NCI-H2081 treated with DMSO at 0.1 percent for 48 hours (cell line): ENCODE results near the gene RAVER2.

Source experiments
- DNase-seq: peaks from one replicate; lab custom pipeline; 2025; lab: John Stamatoyannopoulos, UW

RAVER2 gene

DNA sequence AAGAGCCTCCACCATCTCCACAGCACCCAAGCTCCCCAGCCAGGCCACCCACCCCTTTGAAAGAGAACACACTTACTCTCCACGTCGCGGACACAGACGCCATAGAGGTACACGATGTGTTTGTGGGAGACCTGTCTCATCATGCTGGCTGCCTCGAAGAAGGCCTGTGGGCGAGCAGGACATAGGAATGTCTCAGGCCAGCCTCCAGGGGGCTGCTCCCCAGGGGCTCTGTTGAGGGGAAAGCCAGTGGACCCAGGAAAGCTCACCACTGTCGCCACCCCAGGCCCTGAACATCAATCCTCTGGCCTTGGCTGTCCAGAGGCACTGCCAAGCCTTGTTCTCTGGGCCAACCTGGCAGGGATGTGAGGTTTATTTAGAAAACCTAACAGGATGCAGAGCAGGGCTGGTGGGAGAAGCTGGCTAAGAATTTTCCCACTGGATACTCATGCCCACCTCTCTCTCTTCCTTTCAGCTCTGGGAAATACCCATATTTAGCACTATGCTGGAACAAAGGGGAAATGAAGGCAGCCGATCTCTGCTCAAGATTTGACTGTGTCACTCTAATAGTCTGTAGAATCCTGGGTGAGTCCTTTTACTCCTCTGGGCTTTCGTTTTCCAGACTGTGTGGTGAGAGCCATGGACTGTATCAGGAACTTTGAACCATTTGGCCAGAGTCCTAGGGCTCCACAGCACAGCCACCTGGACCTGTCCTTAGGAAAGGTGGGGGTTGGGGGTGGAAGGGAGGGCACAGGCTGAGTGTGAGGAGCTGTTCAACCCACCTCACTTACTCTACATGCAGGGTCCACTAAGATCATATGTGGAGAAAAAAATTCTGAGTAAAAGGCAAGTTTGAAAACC is 101.9 kb downstream of the RAVER2 start:
- no peak for DNase-seq

DNA sequence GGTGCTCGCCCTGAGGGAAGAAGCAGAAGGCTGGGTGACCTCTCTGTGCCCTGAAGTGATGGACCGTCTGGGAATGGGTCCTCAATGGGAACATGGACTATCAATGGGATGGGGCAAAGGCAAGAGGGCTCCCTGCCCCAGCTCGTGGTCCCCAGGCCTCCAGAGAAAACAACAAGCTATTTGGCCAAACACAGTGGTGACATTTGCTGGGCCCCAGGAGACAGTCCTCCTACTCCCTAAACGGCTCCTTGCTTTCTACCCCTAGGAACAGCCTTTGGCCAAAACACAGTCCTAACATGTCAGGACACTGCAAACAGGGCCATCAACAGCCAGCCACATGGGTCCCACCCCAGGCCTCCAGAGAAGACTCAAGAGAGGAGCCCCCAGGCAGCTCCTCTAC is 102.8 kb downstream of the RAVER2 start:
- DNase-seq = no peak

DNA sequence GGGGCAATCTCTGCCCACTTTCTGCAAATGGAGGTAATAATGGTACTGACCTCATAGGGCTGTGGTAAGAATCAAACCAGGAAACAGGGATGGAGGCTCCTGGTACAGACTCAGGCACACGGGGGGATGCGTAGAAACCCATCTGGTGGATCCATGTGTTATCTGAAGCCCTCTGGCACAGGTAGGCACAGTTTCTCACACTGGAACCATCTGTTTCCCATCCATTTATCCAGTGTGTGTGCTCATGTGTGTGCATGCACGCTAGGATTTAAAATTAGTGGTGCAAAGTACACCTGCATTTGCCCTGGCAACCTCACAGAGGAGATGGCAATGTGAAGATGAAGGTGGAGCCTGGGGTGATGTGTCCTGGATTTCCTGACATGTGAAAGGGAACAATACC is 103.3 kb downstream of the RAVER2 start:
- DNase-seq = no peak

DNA sequence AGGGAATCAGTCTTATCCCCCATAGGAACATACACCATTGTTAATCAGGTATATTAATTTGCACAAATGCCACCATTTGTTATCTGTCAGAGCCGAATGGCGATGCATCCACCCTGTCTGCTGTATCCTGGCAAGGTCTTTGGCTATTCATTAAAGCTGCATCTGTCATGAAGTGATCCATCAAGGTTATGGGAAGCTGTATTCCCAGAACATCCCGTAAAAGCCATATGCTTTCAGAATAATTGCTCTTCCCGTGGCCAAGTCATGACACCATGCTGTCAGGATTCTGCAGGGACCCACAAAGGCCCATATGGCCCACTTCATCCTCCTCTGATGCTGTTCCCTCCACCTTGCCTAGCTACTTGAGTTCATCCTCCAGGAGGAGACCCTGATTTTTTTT is 103.9 kb downstream of the RAVER2 start:
- DNase-seq = no peak

DNA sequence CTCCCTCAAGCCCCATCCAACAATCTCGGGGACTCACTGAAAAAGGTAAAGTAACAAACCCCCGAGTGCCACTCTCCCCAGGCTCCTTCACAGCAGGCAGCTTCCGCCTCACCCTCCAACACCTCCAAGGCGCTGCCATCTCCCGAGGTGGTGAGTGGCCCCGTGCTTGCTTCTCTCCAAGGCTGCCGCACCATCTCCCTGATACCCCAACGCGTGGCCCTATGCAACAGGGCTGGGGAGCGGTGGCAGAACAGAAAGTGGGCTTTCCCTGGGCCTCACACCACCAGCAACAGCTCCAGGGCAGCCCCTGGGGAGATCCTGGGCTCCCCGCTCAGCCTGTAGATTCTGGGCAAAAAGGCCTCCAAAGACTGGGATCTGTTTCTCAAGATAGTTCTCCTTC is 105.1 kb downstream of the RAVER2 start:
- DNase-seq = no peak

DNA sequence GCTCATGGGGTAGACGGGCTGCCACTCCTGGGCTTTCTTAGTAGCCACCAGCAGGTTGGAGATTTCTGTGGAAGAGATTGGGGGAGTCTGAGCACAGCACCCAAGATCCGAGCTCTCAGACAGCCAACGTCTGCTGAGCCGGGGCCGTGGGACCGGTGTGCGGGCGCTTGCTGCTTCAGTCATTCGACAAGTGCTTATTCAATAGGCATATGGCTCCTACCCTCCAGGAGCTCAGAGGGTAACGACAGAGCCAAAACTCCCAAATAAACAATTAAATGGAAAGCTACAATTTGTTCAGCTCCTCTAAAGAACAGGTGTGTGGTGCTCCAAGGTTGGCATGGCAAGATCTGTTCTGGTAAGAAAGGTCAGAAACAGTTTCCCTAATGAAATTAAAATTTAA is 106.0 kb downstream of the RAVER2 start:
- no peak for DNase-seq

DNA sequence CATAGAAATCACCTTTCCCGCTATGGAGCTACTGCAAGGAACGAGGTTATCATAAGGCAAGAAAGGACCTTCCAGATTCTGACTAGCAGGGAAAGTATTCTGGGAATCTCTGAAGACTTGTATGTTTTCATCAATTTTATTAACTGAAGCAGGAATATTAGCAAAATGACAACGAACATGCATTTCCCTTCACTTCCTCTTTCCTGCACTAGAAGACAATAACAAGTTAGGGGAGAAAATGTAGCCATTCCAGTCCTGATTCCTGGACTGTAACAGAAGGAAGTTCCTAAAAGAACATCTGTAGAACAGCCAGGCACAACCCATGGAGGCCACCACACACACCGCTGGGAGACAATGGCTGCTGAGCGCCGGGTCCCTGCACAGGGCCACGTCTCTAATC is 106.8 kb downstream of the RAVER2 start:
- DNase-seq = no peak

DNA sequence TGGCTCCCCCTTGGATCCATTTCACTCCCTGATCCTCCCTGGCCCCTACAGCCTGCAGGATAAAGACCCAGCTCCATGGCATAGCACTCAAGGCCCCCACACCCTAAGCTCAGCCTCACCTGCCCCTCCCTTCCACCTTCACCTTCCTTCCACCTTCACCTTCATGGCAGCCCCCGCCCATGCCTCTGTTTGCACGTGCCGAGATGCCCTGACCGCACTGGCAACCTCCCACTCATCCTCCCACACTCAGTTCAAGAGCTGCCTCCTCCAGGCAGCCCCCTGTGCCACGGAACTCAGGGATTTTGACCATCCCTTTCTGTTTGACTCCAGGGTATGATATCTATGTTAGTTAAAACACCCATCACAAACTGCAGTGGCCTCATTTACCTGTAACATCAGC is 109.8 kb downstream of the RAVER2 start:
- DNase-seq = no peak

DNA sequence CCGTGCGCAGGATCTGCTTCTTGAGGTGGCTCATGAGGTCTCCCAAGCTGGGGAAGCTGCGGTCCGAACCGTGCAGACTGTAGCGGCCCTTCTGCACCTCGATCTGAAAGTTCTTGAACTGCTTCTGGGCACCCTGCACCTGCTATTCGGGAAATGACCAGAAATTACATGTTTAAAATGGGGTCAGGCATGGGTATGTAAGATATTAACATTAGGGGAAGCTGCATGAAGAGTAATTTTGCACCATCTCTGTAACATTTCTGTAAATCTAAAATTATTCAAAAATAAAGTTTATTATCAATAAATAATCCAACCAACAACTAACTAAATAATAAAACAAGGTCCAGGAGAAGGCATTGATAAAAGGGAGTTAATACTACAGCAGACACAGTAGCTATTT is 110.7 kb downstream of the RAVER2 start:
- DNase-seq = no peak

DNA sequence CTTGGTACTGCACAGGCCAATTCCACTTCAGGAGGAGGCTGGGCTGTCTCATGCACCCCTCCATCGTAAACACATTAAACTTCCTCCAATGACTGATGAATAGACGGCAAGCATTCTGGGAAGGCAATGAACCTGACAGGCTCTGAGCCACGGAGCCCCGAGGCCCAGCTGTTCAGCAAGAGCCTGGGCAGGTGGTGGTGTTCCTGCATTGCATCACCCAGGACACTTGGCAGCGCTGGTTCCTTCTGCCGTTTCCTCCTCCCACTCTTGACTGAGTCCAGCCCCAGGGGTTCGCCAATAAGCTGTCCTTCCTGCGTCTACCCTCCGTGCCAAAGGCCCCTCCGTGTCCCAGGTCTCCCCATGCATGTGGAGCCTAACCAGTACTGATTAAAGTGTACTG is 111.7 kb downstream of the RAVER2 start:
- DNase-seq = no peak

DNA sequence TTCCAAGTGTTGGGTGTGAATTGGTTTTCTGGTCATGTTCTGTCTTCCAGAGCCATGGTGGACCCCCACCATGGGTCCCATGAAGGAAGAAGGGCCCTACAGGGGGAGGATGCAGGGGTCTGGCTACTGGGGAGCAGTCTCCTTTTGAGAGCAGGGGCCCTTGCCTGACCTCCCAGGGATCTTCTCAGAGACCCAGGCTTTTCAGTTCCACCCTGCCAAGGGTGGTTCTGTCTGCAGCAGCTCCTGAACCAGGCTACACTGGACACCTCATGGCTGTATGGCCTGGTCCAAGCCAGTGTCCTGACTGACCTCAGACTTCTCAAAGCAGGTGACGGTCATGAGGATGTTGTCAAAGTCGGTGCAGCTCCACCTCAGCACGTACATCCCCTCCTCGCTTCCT is 112.5 kb downstream of the RAVER2 start:
- DNase-seq = no peak

DNA sequence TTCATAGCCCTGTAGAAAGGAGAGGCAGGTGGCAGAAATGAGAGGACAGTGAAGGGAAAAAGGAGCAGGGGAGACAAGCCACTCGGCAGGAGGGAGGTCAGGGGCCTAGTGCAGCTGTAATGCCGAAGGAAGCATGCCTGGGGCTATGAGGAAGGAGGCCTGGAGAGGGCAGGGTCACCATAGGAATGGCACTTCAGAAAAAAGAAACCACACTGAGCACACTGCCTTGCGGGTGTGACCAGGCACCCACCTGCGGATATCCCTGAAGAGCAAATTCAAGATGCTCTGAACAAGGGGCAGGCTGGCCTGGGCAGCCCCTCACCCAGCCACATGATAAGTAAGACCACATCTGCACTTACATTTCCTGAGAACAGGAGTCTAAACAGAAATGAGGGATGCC is 116.7 kb downstream of the RAVER2 start:
- DNase-seq = no peak

DNA sequence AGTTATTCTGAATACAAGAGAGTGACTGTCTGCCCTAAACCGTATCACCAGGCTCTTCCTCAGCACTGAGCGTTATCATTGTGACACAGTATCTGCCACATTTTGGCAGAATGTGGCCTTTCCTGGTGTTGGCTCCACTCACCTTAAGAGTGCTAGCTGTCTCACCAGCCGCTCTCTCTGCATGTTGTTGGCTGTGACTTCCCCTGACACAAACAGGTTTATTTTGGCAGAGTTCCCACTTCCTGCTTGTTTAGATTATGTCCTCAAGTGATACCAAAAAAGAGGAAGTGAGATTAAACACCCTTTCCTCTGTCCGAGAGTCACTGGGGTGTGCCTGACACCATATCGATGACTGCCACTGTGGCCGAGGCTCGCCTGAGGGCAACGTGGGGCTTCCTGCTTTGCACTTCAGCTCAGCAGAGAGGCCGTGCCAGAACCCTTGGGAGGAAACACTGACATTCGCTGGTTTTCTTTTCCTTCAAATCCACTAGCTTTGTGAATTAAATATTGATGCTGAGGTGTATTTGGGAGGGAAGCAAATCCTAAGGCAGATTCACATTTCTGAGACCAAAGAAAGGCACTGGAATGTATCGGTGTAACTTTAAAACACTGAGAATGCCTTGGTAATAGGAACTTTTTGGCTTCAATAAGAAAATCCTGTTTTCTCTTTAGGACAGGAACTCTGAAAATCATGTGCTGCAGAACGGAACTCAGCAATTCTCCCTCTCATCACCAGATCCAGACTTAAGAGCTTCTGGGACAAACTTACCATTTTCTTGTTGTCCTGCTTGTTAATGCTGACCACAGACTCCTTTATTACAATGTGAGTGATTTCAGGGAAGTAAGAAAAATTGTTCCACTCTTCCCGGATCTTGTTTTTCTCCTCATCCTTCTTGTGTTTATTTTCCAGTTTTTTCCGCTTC is 119.4 kb downstream of the RAVER2 start:
- DNase-seq = no peak

DNA sequence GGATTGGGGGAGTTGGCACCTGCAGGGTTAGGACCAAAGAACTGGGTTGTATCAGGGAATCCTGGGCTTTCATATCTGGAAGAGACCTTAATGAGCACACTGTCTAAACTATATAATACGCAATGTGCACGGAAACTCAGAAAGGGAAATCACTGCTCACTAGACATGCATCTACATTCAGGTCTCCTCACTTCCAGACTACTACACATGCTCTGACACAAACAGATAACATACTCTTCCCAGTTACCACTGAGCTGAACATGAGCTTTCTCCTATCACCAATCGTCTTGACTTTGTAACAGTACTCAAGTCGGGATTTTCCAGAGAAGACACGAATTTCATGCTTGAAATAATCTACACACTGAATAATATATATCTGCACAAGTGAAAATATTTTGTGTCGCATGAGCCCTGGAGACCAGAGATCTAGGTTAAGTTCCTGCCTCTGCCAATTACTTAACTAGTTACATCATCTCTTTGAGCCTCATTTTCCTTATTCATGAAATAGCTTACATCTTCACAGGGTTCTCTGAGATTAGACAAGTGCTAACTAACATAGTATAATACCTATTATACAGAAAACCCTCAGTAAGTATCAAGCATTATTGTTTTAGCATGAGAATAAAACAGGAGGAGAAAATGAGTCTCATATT is 120.4 kb downstream of the RAVER2 start:
- no peak for DNase-seq

DNA sequence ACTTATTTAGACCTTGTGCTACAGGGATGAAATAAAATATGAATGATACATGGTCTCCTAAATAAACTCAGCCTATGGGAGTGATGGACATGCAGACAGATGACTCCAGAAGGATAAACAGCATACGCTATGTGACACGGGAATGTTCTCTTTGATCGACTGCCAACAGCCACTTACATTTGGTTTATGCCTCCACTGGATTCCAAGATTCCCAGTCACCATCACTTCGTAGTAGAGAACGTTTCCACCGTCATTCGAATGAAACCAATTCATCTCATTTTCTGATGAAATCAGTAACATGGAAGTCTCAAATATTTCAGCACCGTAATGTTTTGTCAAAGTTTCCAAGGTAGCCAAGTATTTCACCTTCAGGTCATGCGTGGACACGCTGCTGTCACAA is 121.8 kb downstream of the RAVER2 start:
- no peak for DNase-seq

DNA sequence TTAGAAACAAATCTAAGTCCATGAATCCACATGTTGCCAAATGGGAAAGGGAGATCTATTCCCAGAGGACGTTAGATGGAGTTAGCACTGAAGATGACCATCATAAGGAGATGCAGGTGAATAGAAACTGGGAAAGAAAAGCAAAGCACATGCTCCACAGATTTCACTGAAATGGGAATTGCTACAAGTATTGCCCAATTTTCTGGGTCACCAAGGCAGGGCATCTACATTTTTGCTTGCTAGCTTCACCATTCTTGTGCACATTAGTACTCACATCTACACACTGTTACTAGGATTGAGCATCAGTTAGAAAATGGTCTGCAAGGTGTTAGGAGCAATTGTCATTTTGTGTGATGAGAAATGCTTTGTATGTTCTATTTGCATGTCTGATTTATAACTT is 122.4 kb downstream of the RAVER2 start:
- no peak for DNase-seq

DNA sequence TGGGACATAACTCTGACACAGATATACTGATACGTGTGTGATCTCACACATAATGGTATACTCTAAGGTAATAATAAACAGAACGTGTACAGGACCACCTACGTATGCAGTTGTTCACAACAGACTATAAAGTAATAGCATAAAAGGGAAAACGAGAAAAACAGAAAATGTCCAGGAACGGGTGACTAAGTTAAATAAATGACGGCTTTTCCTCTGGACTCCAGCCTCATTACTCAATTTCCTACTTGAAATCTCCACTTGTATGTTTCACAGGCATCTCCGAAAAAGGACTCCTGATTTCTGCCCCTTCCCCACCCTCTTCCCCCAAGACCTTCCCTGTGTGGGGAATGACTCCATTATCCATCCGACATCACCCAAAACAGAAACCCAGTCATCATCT is 126.4 kb downstream of the RAVER2 start:
- no peak for DNase-seq

DNA sequence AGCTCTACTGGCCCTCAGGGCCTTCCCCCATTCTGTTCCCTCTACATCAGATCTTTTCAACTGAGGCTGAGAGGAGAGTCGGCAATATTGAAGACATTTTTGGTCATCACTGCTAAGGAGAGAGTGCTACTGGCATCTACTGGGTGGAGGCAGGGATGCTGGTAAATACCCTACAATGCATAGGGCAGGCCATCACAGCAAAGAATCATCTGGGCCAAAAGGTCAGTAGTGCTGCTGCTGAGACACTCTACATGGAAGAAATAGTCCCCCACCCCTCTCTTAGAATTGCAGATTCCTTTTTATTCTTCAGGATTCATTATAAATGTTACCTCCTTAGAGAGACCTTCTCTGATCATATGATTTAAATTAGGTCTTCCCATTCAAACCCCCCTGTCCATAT is 127.2 kb downstream of the RAVER2 start:
- DNase-seq = no peak

DNA sequence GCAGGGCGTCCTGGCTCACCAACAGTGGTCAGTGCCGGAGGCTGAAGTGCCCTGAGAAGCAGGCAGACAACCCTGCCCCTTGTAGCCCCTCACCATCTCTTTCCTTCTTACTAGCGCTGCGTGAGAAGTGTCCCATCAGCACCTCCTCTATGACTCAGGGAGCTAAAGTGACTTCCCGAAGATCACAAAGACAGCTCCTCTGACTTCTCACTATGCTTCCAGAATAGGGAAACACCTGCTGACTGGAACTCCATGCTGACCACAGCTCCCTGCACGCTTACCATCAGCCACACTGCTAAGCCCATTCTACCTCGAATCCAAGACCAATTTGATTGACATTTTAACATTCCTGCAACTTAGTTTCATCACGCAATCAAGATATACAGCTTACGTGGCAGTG is 128.7 kb downstream of the RAVER2 start:
- no peak for DNase-seq

DNA sequence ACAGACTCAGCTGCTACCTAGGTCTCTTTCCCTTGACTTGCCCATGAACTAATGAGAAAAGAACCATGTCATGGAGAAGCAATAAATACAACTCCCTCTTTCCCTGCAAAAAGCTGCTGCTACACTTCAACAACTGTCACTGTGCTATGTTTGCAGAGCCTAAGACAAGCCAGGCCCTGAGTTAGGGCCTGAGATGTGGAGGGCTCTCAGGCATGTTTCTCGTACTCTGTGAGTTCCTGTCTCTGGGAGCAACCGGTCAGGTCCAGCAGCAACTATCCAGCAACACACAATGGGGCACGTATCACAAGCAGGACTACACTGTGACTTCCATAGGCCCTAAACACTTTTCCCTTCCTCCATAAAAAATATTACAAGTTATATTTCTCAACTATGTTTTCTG is 129.8 kb downstream of the RAVER2 start:
- DNase-seq = no peak

DNA sequence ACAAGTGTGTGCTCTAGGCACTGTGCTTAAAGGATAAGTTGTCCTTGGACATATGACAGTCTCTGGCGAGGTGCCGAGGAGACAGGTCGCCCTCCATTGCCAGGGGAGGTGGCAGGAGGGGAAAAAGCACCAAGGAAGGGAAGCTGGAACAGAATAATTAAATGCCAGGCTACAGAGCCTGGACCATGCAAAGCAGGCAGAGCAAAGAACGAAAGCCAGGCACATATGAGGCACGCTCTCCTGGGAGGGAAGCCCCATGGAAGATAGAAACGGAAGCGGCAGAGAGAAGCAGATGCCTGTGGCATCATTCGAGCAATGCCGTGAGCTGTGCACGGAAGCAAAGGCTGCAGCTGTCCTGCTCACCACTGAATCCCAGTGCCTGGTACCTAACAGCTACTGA is 130.2 kb downstream of the RAVER2 start:
- DNase-seq = no peak

DNA sequence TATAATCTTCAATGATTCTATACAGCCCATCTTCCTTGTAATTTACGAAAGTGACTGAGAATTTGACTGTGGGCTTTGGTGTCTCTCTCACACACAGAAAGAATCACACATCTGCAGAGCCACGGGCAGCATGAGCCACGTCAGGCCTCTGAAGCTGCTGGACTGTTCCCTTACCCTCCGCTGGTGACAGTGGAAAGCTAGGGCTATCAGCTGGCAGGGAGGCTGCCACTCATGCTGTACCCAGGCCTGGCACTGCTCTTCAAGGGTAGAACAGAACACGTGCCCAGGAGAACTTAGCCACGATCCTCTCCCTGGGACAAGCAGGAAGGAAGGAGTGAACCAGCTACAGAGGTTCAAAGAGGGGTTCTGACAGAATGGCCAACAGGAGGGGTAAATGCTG is 130.7 kb downstream of the RAVER2 start:
- no peak for DNase-seq

DNA sequence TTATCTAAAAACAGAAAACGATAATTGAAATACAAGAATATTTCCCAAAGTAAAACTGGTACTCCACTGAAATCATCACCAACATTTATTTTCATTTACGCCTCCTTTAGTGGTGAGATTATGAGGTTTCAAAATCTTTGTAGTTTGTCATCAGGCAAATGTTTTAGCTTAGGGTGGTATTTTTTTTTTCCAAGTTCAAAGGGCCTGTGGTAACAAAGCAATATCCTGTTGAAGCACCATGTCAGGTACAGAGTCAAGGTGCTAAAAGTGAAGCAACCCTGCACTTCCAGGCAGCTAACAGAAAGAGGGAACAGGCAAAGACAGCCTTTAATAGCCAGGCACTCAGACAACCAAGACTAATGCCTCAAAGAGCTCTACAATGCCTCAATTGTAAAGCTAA is 132.3 kb downstream of the RAVER2 start:
- DNase-seq = no peak
